H1 (cell line): ENCODE data around the gene MAN2A1. TPM values are rescaled to one million over a fixed set of nuclear protein-coding genes. Genes with fewer than 3 reads are reported as not detected.
A peak's percentile ranks its signal among the peaks of the same experiment; 100 is the strongest.

Source experiments
- CTCF ChIA-PET: fragments of 300-600 bp; sonication (Branson Sonifier 250); formaldehyde crosslinking; loops from one replicate; lab custom pipeline; 2021; ENCODE audit not compliant: partially characterized antibody; lab: Charles Lee
- POLR2A ChIA-PET: fragments of 300-600 bp; sonication (Branson Sonifier 250); formaldehyde crosslinking; loops from one replicate; lab custom pipeline; 2021; ENCODE audit warnings: inconsistent platforms; ENCODE audit not compliant: partially characterized antibody; lab: Charles Lee
- DNase-seq, 2 experiments: peaks; one replicate each; pipeline versions ENCODE4 v3.0.0 to v3.0.0-alpha.2; 2010 to 2022; ENCODE audit warnings: low spot score in 2 of 2, low read depth in 1 of 2, mixed read lengths in 1 of 2
- FAIRE-seq: peaks from 2 replicates; lab custom pipeline; 2011; peaks lifted over from hg19 to GRCh38; lab: Jason Lieb, UNC
- H2AFZ ChIP-seq: 2 replicates; pipeline ENCODE4 v1.8.1; 2012; ENCODE audit warnings: low read length, inconsistent platforms
- H2AK5ac ChIP-seq: 2 replicates; pipeline ENCODE4 v1.6.1; 2013; ENCODE audit warnings: low read depth, low read length
- H2BK120ac ChIP-seq: replicated peaks from 2 replicates; pipeline ENCODE3; 2013; ENCODE audit warnings: low read depth, low read length, inconsistent platforms
- H2BK12ac ChIP-seq: 2 replicates; pipeline ENCODE4 v1.6.1; 2013; ENCODE audit warnings: low read depth, low read length
- H2BK15ac ChIP-seq: 2 replicates; pipeline ENCODE4 v1.6.1; 2013; ENCODE audit warnings: low read length
- H2BK20ac ChIP-seq: 2 replicates; pipeline ENCODE4 v1.6.1; 2013; ENCODE audit warnings: low read length
- H2BK5ac ChIP-seq: 2 replicates; pipeline ENCODE4 v1.6.1; 2013; ENCODE audit warnings: low read depth, low read length
- H3K14ac ChIP-seq: 2 replicates; pipeline ENCODE4 v1.6.1; 2013; ENCODE audit warnings: inconsistent platforms; ENCODE audit not compliant: insufficient read length
- H3K18ac ChIP-seq: 2 replicates; pipeline ENCODE4 v1.6.1; 2013; ENCODE audit warnings: low read length; ENCODE audit errors: extremely low read depth
- H3K23ac ChIP-seq: 2 replicates; pipeline ENCODE4 v1.6.1; 2013; ENCODE audit warnings: inconsistent platforms; ENCODE audit not compliant: insufficient read length
- H3K23me2 ChIP-seq: 2 replicates; pipeline ENCODE4 v1.6.1; 2013; ENCODE audit warnings: low read depth, low read length
- H3K27ac ChIP-seq: 2 replicates; pipeline ENCODE4 v1.6.1; 2011; ENCODE audit warnings: low read depth, low read length, inconsistent platforms
- H3K27me3 ChIP-seq, 4 experiments: replicated peaks in 1 of 4; 1 replicate in 1 of 4; 2 replicates in 3 of 4; pipeline versions ENCODE4 v1.6.1 to v1.8.1; 2011 to 2013; ENCODE audit warnings: low read length in 3 of 4, mild to moderate bottlenecking in 3 of 4, inconsistent platforms in 2 of 4, mixed read lengths in 2 of 4, moderate library complexity in 1 of 4; ENCODE audit not compliant: control insufficient read depth in 3 of 4, insufficient read depth in 3 of 4; ENCODE audit errors: extremely low read depth in 1 of 4
- H3K36me3 ChIP-seq, 4 experiments: 2 replicates each; pipeline versions ENCODE4 v1.6.1 to v1.8.1; 2011 to 2013; ENCODE audit warnings: mild to moderate bottlenecking in 4 of 4, low read length in 3 of 4, moderate library complexity in 2 of 4, control low read depth in 1 of 4, inconsistent platforms in 1 of 4; ENCODE audit not compliant: insufficient read depth in 4 of 4, control insufficient read depth in 2 of 4
- H3K4ac ChIP-seq: replicated peaks from 2 replicates; pipeline ENCODE3; 2013; ENCODE audit warnings: low read length, low read depth, mixed read lengths, inconsistent platforms; ENCODE audit not compliant: insufficient read length
- H3K4me1 ChIP-seq, 4 experiments: replicated peaks in 1 of 4; 1 replicate in 1 of 4; 2 replicates in 3 of 4; pipeline versions ENCODE4 v1.6.1 to v1.8.1; 2011 to 2013; ENCODE audit warnings: low read length in 3 of 4, inconsistent platforms in 2 of 4, mixed read lengths in 1 of 4; ENCODE audit not compliant: insufficient read depth in 4 of 4, control insufficient read depth in 3 of 4
- H3K4me2 ChIP-seq, 2 experiments: 2 replicates each; pipeline versions ENCODE4 v1.6.1 to v1.8.1; 2011 to 2013; ENCODE audit warnings: low read depth in 2 of 2, low read length in 2 of 2, control low read depth in 1 of 2, inconsistent platforms in 1 of 2, mild to moderate bottlenecking in 1 of 2; ENCODE audit not compliant: insufficient read depth in 1 of 2
- H3K4me3 ChIP-seq, 4 experiments: fragments of 200-600, 300-600 bp in 1 of 4; sonication (generic), shearing (Covaris generic), sonication (Bioruptor Twin) in 1 of 4; 2 replicates each; pipeline versions ENCODE4 v1.5.1 to v1.8.1; 2011 to 2016; ENCODE audit warnings: low read length in 4 of 4, low read depth in 3 of 4, control low read depth in 2 of 4, inconsistent platforms in 2 of 4, mild to moderate bottlenecking in 2 of 4, mixed read lengths in 1 of 4, moderate library complexity in 1 of 4; ENCODE audit not compliant: insufficient read depth in 2 of 4; ENCODE audit errors: extremely low read depth in 1 of 4
- H3K56ac ChIP-seq: replicated peaks from 2 replicates; pipeline ENCODE3; 2013; ENCODE audit warnings: low read depth, mild to moderate bottlenecking, mixed read lengths, low read length, inconsistent platforms; ENCODE audit not compliant: insufficient read length
- H3K79me1 ChIP-seq: 2 replicates; pipeline ENCODE4 v1.6.1; 2013; ENCODE audit warnings: low read depth, low read length, control low read depth
- H3K79me2 ChIP-seq, 2 experiments: 2 replicates each; pipeline versions ENCODE4 v1.6.1 to v1.8.1; 2012 to 2013; ENCODE audit warnings: low read length in 2 of 2, mild to moderate bottlenecking in 2 of 2, inconsistent platforms in 1 of 2; ENCODE audit not compliant: insufficient read depth in 2 of 2, control insufficient read depth in 1 of 2
- H3K9ac ChIP-seq, 4 experiments: replicated peaks in 1 of 4; 1 replicate in 1 of 4; 2 replicates in 3 of 4; pipeline versions ENCODE4 v1.6.1 to v1.8.1; 2011 to 2013; ENCODE audit warnings: low read depth in 3 of 4, low read length in 3 of 4, control low read depth in 2 of 4, mild to moderate bottlenecking in 2 of 4, moderate library complexity in 2 of 4, inconsistent platforms in 1 of 4; ENCODE audit errors: extremely low read depth in 1 of 4
- H3K9me3 ChIP-seq, 2 experiments: 2 replicates each; pipeline versions ENCODE4 v1.6.1 to v1.8.1; 2012 to 2013; ENCODE audit warnings: mild to moderate bottlenecking in 2 of 2, moderate library complexity in 2 of 2, control low read depth in 1 of 2, inconsistent platforms in 1 of 2, low read depth in 1 of 2, low read length in 1 of 2, mixed read lengths in 1 of 2; ENCODE audit not compliant: insufficient read depth in 2 of 2
- H4K20me1 ChIP-seq, 2 experiments: replicated peaks in 1 of 2; 2 replicates each; pipeline versions ENCODE3 to v1.8.1; 2011 to 2013; ENCODE audit warnings: inconsistent platforms in 2 of 2, low read length in 2 of 2, mild to moderate bottlenecking in 1 of 2; ENCODE audit not compliant: insufficient read depth in 2 of 2, control insufficient read depth in 1 of 2
- H4K5ac ChIP-seq: 2 replicates; pipeline ENCODE4 v1.6.1; 2013; ENCODE audit warnings: low read length, low read depth, mixed read lengths, inconsistent platforms; ENCODE audit not compliant: insufficient read length
- H4K8ac ChIP-seq: 2 replicates; pipeline ENCODE4 v1.8.0; 2013; ENCODE audit warnings: mild to moderate bottlenecking, moderate library complexity, low read length, inconsistent platforms; ENCODE audit not compliant: insufficient read depth; ENCODE audit errors: extremely low read depth
- H4K91ac ChIP-seq: replicated peaks from 2 replicates; pipeline ENCODE3; 2013; ENCODE audit warnings: low read length, mixed read lengths, inconsistent platforms; ENCODE audit not compliant: insufficient read length
- ASH2L ChIP-seq: fragments of 200-600, 300-600 bp; sonication (generic); IDR thresholded peaks from one replicate; pipeline ENCODE4 v1.7.1; 2017; ENCODE audit warnings: low read length
- HDAC2 ChIP-seq, 2 experiments: fragments of 300-600 bp in 1 of 2; sonication (generic) in 1 of 2; IDR thresholded peaks; 2 replicates each; pipeline ENCODE4 v1.6.1; 2011 to 2012; ENCODE audit warnings: low read depth in 2 of 2, low read length in 2 of 2, mild to moderate bottlenecking in 2 of 2, moderate library complexity in 2 of 2, borderline replicate concordance in 1 of 2, inconsistent platforms in 1 of 2
- HDAC6 ChIP-seq: IDR thresholded peaks from one replicate; pipeline ENCODE4 v1.7.1; 2012; ENCODE audit warnings: low read depth, mild to moderate bottlenecking, inconsistent platforms, low read length, moderate library complexity
- TEAD4 ChIP-seq: IDR thresholded peaks from 2 replicates; pipeline ENCODE4 v1.6.1; 2012; ENCODE audit warnings: low read depth, low read length, inconsistent platforms, mixed read lengths
- WGBS, 2 experiments: shearing (Covaris generic) in 1 of 2; methylation state at CpG; one replicate each; pipeline versions ENCODE4 v1.1.6 to v1.1.7; 2013 to 2015; ENCODE audit warnings: low lambda C conversion rate in 2 of 2, mixed read lengths in 2 of 2, inconsistent platforms in 1 of 2, low coverage in 1 of 2, missing lambda C conversion rate in 1 of 2; ENCODE audit not compliant: insufficient replicate concordance in 2 of 2, insufficient coverage in 1 of 2, insufficient read length in 1 of 2; ENCODE audit errors: extremely low coverage in 1 of 2, missing lambda C conversion rate in 1 of 2; 5-methylcytosine and 5-hydroxymethylcytosine counted together
- polyA plus RNA-seq, 7 experiments: library from polyadenylated mRNA; depleted of rRNA in 3 of 7; stranded (reverse) in 5 of 7; unstranded in 2 of 7; fragments of >200 nt in 5 of 7; fragments of 200-250 nt in 2 of 7; gene quantifications; 1 replicate in 5 of 7; 2 replicates in 1 of 7; 4 replicates in 1 of 7; pipeline versions ENCODE4 v1.2.1 to v1.2.3, GENCODE V29; 2011 to 2013; ENCODE audit warnings: missing spikeins in 2 of 7, mixed read lengths in 2 of 7
- total RNA-seq: library from RNA; stranded (reverse); fragmentation: NEBNext Ultra II Directional; extraction: Animal tissue kit (Norgen Biotek cat#: 25700); gene quantifications from 2 replicates; pipeline ENCODE4 v1.2.1, GENCODE V29; 2021

MAN2A1 gene
- total and polyA plus RNA-seq, 2 of the 8 experiments (the other 6 are each of a cell fraction or from before 2014, with no cell fraction given): 29.1 to 102 TPM

DNA sequence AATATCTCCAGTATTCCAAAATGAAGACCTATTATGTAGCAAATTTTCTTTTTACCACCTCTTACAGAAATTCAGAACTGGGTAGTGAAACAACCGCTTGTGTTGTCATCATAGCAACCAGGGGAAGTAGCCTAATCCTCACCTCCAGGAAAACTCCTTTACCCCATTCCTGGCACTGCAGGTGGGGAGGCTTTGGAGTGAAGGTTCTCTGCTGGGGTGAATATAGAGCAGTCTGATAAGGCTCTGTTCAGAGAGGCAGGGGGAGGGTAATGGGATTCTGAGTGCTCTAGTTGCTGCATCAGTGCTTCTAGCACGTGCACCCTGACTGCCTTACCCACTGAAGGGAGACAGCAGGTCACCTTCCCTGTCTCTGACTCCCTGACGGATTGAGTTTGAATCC lies 116.2 kb downstream of the MAN2A1 start:
- Histone ChIP-seq H3K4me3 (no peak overlapping the region), H2BK12ac (no peak overlapping the region), H2BK20ac (no peak overlapping the region), H3K23me2 (no peaks in the 10 kb centered on the region), H3K9ac (no peak overlapping the region), H3K4me1 (peaks cover 0 to 4% (median 2%) of the 10 kb centered on the region in 4 experiments; a peak in 3 of 7 replicates), H2BK5ac (no peak overlapping the region), H3K9me3 (no peaks in the 10 kb centered on the region), H3K4me2 (no peak overlapping the region), H3K27ac (no peak overlapping the region), H4K91ac (no peak overlapping the region), H3K27me3 (no peaks in the 10 kb centered on the region), H4K20me1 (peaks cover 0 to 3% of the 10 kb centered on the region in 2 experiments), H3K36me3 (peaks cover 0 to 17% (median 5%) of the 10 kb centered on the region in 4 experiments; a peak in 3 of 8 replicates), H2AFZ (no peak overlapping the region), H4K5ac (no peak overlapping the region), H2BK15ac (no peak overlapping the region), H3K79me2 (0 out of 4 replicates have a peak, but pooled peaks cover 0 to 3% of the 10 kb centered on the region in 2 experiments), H3K56ac (no peak overlapping the region), H3K18ac (no peak overlapping the region), H3K14ac (no peak overlapping the region), H3K79me1 (no peaks in the 10 kb centered on the region), H3K23ac (no peak overlapping the region), H2AK5ac (no peak overlapping the region), H2BK120ac (no peak overlapping the region), H3K4ac (no peak overlapping the region), H4K8ac (no peak overlapping the region)
- DNase-seq: no peak
- peak; percentile 71 for FAIRE-seq
- 70% methylated on average over 3 of the region's 3 CpGs; no CpG with 5 or more reads in 1 of the 2 experiments for WGBS, 2 experiments
- ChIA-PET POLR2A (no interaction called here), CTCF (interaction anchor here (1.7 kb wide), 1 partner anchor 13 kb away, joined by 5 read pairs; no protein-coding TSS in a partner anchor)
- TF ChIP-seq TEAD4 (0 out of 2 replicates have a peak, but pooled peaks have one; percentile 27), ASH2L (peak; percentile 26), HDAC2 (IDR thresholded peaks at IDR 0.05; ENCODE audit: borderline replicate concordance in 1 of 2, low read depth in 2 of 2, low read length in 2 of 2) (0 out of 4 replicates have a peak, but pooled peaks of 1 of the 2 experiments have one; percentile 48), HDAC6 (no peak)
